ENCODE data around the gene C19orf44. TPM values are rescaled to one million over a fixed set of nuclear protein-coding genes. Genes with fewer than 3 reads are reported as not detected.
"Not testable (repeated sequence)": the region's sequence is repeated elsewhere in the genome, so short reads cannot be mapped to it uniquely, and the experiment has no call there.

The C19orf44 gene
- total RNA-seq, 2 donors from 2014 or later: 7.9 TPM

GRCh38 chr19:16497042-16497441 is 848 bp downstream of the C19orf44 start:
- Mint-ChIP-seq H3K36me3 (ENCODE audit: low read depth) (peaks cover 10% of the 10 kb centered on the region), H3K4me3 (peak overlapping the region; percentile 86), H3K27me3 (ENCODE audit: insufficient read depth) (no peaks in the 10 kb centered on the region), H3K9me3 (no peaks in the 10 kb centered on the region), H3K27ac (no peak overlapping the region), H3K4me1 (peaks cover 9% of the 10 kb centered on the region)
- TF ChIP-seq, protein P1, sequence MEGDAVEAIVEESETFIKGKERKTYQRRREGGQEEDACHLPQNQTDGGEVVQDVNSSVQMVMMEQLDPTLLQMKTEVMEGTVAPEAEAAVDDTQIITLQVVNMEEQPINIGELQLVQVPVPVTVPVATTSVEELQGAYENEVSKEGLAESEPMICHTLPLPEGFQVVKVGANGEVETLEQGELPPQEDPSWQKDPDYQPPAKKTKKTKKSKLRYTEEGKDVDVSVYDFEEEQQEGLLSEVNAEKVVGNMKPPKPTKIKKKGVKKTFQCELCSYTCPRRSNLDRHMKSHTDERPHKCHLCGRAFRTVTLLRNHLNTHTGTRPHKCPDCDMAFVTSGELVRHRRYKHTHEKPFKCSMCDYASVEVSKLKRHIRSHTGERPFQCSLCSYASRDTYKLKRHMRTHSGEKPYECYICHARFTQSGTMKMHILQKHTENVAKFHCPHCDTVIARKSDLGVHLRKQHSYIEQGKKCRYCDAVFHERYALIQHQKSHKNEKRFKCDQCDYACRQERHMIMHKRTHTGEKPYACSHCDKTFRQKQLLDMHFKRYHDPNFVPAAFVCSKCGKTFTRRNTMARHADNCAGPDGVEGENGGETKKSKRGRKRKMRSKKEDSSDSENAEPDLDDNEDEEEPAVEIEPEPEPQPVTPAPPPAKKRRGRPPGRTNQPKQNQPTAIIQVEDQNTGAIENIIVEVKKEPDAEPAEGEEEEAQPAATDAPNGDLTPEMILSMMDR (conservative IDR thresholded peaks at IDR 0.05): no peak
- peaks cover 6% of the 10 kb centered on the region for H3K36me3 ChIP-seq (ENCODE audit: control insufficient read depth, insufficient read depth, low read length)
- no peak for DNase-seq
- H3K27me3 ChIP-seq (ENCODE audit: control insufficient read depth, insufficient read depth, low read length, poor library complexity, severe bottlenecking): no peaks in the 10 kb centered on the region
- WGBS, 2 experiments (ENCODE audit: insufficient coverage in 1 of 2, insufficient read length in 1 of 2): 97 to 100% methylated on average over 8 to 12 of the region's 12 CpGs
- no peaks in the 10 kb centered on the region for H3K4me1 ChIP-seq (ENCODE audit: control insufficient read depth, insufficient read depth, low read length)
- H3K9me3 ChIP-seq (ENCODE audit: control insufficient read depth, low read length): no peaks in the 10 kb centered on the region
- H3K4me3 ChIP-seq (ENCODE audit: low read length): peak overlapping the region; percentile 92
- no peak overlapping the region for H3K9ac ChIP-seq (ENCODE audit: extremely low read depth, low read length, poor library complexity, severe bottlenecking)
- H3K27ac ChIP-seq (ENCODE audit: low read depth, low read length): no peak overlapping the region

DNA sequence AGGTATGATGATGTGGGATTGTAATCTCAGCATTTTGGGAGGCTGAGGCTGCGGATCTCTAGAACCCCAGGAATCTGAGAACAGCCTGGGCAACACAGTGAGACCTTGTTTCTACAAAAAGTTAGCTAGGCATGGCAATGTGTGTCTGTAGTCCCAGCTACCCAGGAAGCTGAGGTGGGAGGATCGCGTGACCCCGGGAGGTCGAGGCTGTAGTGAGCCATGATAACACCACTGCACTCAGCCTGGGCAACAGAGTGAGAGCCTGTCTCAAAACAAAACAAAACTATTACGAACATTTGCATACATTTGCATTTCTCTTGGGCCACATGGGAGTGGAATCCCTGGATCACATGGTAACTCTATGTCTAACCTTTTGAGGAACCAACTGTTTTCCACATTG is 1.6 kb downstream of the C19orf44 start:
- no peaks in the 10 kb centered on the region for H3K4me1 ChIP-seq (ENCODE audit: control insufficient read depth, insufficient read depth, low read length)
- WGBS, 2 experiments (ENCODE audit: insufficient coverage in 1 of 2, insufficient read length in 1 of 2): 83 to 88% methylated on average over 6 of the region's 6 CpGs

DNA sequence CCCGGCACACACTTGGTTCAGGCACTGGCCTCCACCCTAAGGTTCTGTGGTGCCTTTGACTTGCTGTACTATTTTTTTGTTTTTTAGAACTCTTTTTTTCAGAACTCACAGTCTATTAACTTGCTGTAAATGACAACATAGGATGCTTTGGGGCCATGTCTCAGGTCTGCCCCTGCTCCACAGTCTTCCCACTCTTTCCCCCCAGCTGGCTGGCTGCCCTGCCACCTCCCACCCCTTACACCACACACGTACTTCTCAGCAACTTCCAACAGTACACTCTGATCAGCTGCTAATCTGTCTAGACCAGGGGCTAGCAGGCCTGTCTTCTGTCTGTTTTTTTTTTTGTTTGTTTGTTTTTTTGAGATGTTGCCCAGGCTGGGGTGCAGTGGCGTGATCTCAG is 8.1 kb downstream of the C19orf44 start:
- H3K4me1 Mint-ChIP-seq: no peaks in the 10 kb centered on the region
- 97 to 100% methylated on average over 2 to 3 of the region's 3 CpGs for WGBS, 2 experiments (ENCODE audit: insufficient coverage in 1 of 2, insufficient read length in 1 of 2)
- no peak overlapping the region for H3K4me3 Mint-ChIP-seq
- no peaks in the 10 kb centered on the region for H3K9me3 Mint-ChIP-seq
- Histone ChIP-seq H3K27me3 (ENCODE audit: control insufficient read depth, insufficient read depth, low read length, poor library complexity, severe bottlenecking) (no peaks in the 10 kb centered on the region), H3K9ac (ENCODE audit: extremely low read depth, low read length, poor library complexity, severe bottlenecking) (no peak overlapping the region), H3K27ac (ENCODE audit: low read depth, low read length) (no peak overlapping the region), H3K4me1 (ENCODE audit: control insufficient read depth, insufficient read depth, low read length) (no peaks in the 10 kb centered on the region), H3K36me3 (ENCODE audit: control insufficient read depth, insufficient read depth, low read length) (peaks cover 28% of the 10 kb centered on the region), H3K9me3 (ENCODE audit: control insufficient read depth, low read length) (no peaks in the 10 kb centered on the region), H3K4me3 (ENCODE audit: low read length) (no peak overlapping the region)
- TF ChIP-seq, protein P1 (conservative IDR thresholded peaks at IDR 0.05): no peak
- no peak overlapping the region for H3K27ac Mint-ChIP-seq
- H3K36me3 Mint-ChIP-seq (ENCODE audit: low read depth): peaks cover 39% of the 10 kb centered on the region
- no peaks in the 10 kb centered on the region for H3K27me3 Mint-ChIP-seq (ENCODE audit: insufficient read depth)
- DNase-seq: no peak

More for the DNA sequence above, 1.6 kb downstream of the C19orf44 start:
- H3K36me3 Mint-ChIP-seq (ENCODE audit: low read depth): peaks cover 14% of the 10 kb centered on the region
- H3K9ac ChIP-seq (ENCODE audit: extremely low read depth, low read length, poor library complexity, severe bottlenecking): no peak overlapping the region
- H3K27ac ChIP-seq (ENCODE audit: low read depth, low read length): no peak overlapping the region
- H3K27ac Mint-ChIP-seq: peak overlapping the region; percentile 30
- peak; percentile 53 for DNase-seq
- H3K9me3 ChIP-seq (ENCODE audit: control insufficient read depth, low read length): no peaks in the 10 kb centered on the region
- no peak overlapping the region for H3K4me3 ChIP-seq (ENCODE audit: low read length)
- H3K4me1 Mint-ChIP-seq: peaks cover 9% of the 10 kb centered on the region
- TF ChIP-seq, protein P1 (conservative IDR thresholded peaks at IDR 0.05): no peak
- no peaks in the 10 kb centered on the region for H3K27me3 Mint-ChIP-seq (ENCODE audit: insufficient read depth)
- no peaks in the 10 kb centered on the region for H3K27me3 ChIP-seq (ENCODE audit: control insufficient read depth, insufficient read depth, low read length, poor library complexity, severe bottlenecking)
- H3K4me3 Mint-ChIP-seq: peak overlapping the region; percentile 86
- no peaks in the 10 kb centered on the region for H3K9me3 Mint-ChIP-seq
- H3K36me3 ChIP-seq (ENCODE audit: control insufficient read depth, insufficient read depth, low read length): peaks cover 11% of the 10 kb centered on the region

GRCh38 chr19:16506161-16506560 is 10.0 kb downstream of the C19orf44 start:
- 94 to 96% methylated on average over 8 to 11 of the region's 11 CpGs for WGBS, 2 experiments (ENCODE audit: insufficient coverage in 1 of 2, insufficient read length in 1 of 2)
- not testable (repeated sequence) for H3K4me3 Mint-ChIP-seq

More at GRCh38 chr19:16506161-16506560, 10.0 kb downstream of the C19orf44 start:
- not testable (repeated sequence) for H3K9ac ChIP-seq (ENCODE audit: extremely low read depth, low read length, poor library complexity, severe bottlenecking); H3K27ac ChIP-seq (ENCODE audit: low read depth, low read length); H3K27me3 ChIP-seq (ENCODE audit: control insufficient read depth, insufficient read depth, low read length, poor library complexity, severe bottlenecking); H3K4me3 ChIP-seq (ENCODE audit: low read length); DNase-seq; H3K27ac Mint-ChIP-seq; H3K4me1 ChIP-seq (ENCODE audit: control insufficient read depth, insufficient read depth, low read length); H3K27me3 Mint-ChIP-seq (ENCODE audit: insufficient read depth); H3K4me1 Mint-ChIP-seq; H3K9me3 ChIP-seq (ENCODE audit: control insufficient read depth, low read length); H3K9me3 Mint-ChIP-seq
- peaks cover 30% of the 10 kb centered on the region for H3K36me3 ChIP-seq (ENCODE audit: control insufficient read depth, insufficient read depth, low read length)
- peaks cover 48% of the 10 kb centered on the region for H3K36me3 Mint-ChIP-seq (ENCODE audit: low read depth)

All from endodermal cell (in vitro differentiated cells).